Mesendoderm (in vitro differentiated cells): Measurements from ENCODE around the gene PLD3.
"Not testable (repeated sequence)": the region's sequence is repeated elsewhere in the genome, so short reads cannot be mapped to it uniquely, and the experiment has no call there.

Source experiments
- DNase-seq: peaks from one replicate; pipeline ENCODE4 v3.0.0; 2013
- H2AK5ac ChIP-seq: 2 replicates; pipeline ENCODE4 v1.6.1; 2013; ENCODE audit warnings: low read length, inconsistent platforms
- H2BK120ac ChIP-seq: 2 replicates; pipeline ENCODE4 v1.6.1; 2013; ENCODE audit warnings: low read depth, mild to moderate bottlenecking, low read length, moderate library complexity, mixed read lengths
- H2BK15ac ChIP-seq: replicated peaks from 2 replicates; pipeline ENCODE4 v1.6.1; 2013; ENCODE audit warnings: low read depth, mild to moderate bottlenecking, moderate library complexity
- H2BK5ac ChIP-seq: 2 replicates; pipeline ENCODE4 v1.6.1; 2013; ENCODE audit warnings: low read length, inconsistent platforms
- H3K18ac ChIP-seq: 2 replicates; pipeline ENCODE4 v1.6.1; 2013; ENCODE audit warnings: mild to moderate bottlenecking, low read length, mixed read lengths
- H3K23ac ChIP-seq: one replicate; pipeline ENCODE4 v1.6.1; 2013; ENCODE audit warnings: low read length
- H3K27ac ChIP-seq: 2 replicates; pipeline ENCODE4 v1.5.1; 2013; ENCODE audit warnings: low read depth, mild to moderate bottlenecking, inconsistent platforms, low read length, moderate library complexity
- H3K27me3 ChIP-seq: 2 replicates; pipeline ENCODE4 v1.6.1; 2013; ENCODE audit warnings: low read length, control low read depth, mild to moderate bottlenecking, inconsistent platforms; ENCODE audit not compliant: insufficient read depth, poor library complexity
- H3K36me3 ChIP-seq: 2 replicates; pipeline ENCODE4 v1.6.1; 2013; ENCODE audit warnings: low read length, inconsistent platforms; ENCODE audit not compliant: control insufficient read depth, insufficient read depth
- H3K4ac ChIP-seq: one replicate; pipeline ENCODE4 v1.6.1; 2013; ENCODE audit warnings: low read depth, mild to moderate bottlenecking, low read length, moderate library complexity
- H3K4me1 ChIP-seq: 2 replicates; pipeline ENCODE4 v1.6.1; 2013; ENCODE audit warnings: low read depth, low read length, inconsistent platforms; ENCODE audit not compliant: control insufficient read depth
- H3K4me2 ChIP-seq: 2 replicates; pipeline ENCODE4 v1.6.1; 2013; ENCODE audit warnings: low read length
- H3K4me3 ChIP-seq: 2 replicates; pipeline ENCODE4 v1.5.1; 2013; ENCODE audit warnings: mild to moderate bottlenecking, low read length
- H3K56ac ChIP-seq: one replicate; pipeline ENCODE4 v1.6.1; 2013; ENCODE audit warnings: low read length
- H3K79me1 ChIP-seq: 2 replicates; pipeline ENCODE4 v1.6.1; 2013; ENCODE audit warnings: low read length, inconsistent platforms
- H3K79me2 ChIP-seq: 2 replicates; pipeline ENCODE4 v1.6.1; 2013; ENCODE audit warnings: mild to moderate bottlenecking, low read length; ENCODE audit not compliant: control insufficient read depth, insufficient read depth
- H3K9ac ChIP-seq: 2 replicates; pipeline ENCODE4 v1.6.1; 2013; ENCODE audit warnings: low read length, inconsistent platforms
- H4K5ac ChIP-seq: one replicate; pipeline ENCODE4 v1.6.1; 2013; ENCODE audit warnings: low read length
- H4K8ac ChIP-seq: one replicate; pipeline ENCODE4 v1.6.1; 2013; ENCODE audit warnings: low read depth, mild to moderate bottlenecking, control low read depth, low read length, moderate library complexity
- WGBS: extraction: QIAGEN DNeasy Blood & Tissue Kit; methylation state at CpG from one replicate; pipeline ENCODE4 v1.1.7; 2013; ENCODE audit warnings: low lambda C conversion rate, missing lambda C conversion rate; ENCODE audit not compliant: insufficient coverage; ENCODE audit errors: extremely low coverage; 5-methylcytosine and 5-hydroxymethylcytosine counted together

The PLD3 gene

GRCh38 chr19:40322951-40323615, 25.4 kb upstream of the PLD3 start:
- Histone ChIP-seq H3K27ac (no peak overlapping the region), H3K4me3 (no peak overlapping the region), H2BK15ac (no peak overlapping the region), H3K27me3 (no peaks in the 10 kb centered on the region), H2BK5ac (no peak overlapping the region), H3K18ac (no peak overlapping the region), H2BK120ac (no peak overlapping the region), H3K23ac (no peak overlapping the region), H3K36me3 (peaks cover 8% of the 10 kb centered on the region), H3K79me2 (no peaks in the 10 kb centered on the region), H3K4me1 (no peaks in the 10 kb centered on the region), H2AK5ac (no peak overlapping the region), H3K79me1 (no peaks in the 10 kb centered on the region), H4K8ac (no peak overlapping the region), H3K9ac (no peak overlapping the region), H3K56ac (no peak overlapping the region), H4K5ac (no peak overlapping the region), H3K4me2 (no peak overlapping the region), H3K4ac (no peak overlapping the region)
- DNase-seq: peak; percentile 11
- WGBS: no CpG with 5 or more reads among the region's 15 CpGs

GRCh38 chr19:40323705-40324104, 24.8 kb upstream of the PLD3 start:
- H3K23ac ChIP-seq: no peak overlapping the region
- H4K5ac ChIP-seq: no peak overlapping the region
- H3K27ac ChIP-seq: no peak overlapping the region
- no peaks in the 10 kb centered on the region for H3K79me1 ChIP-seq
- H2BK5ac ChIP-seq: no peak overlapping the region
- H3K36me3 ChIP-seq: peaks cover 12% of the 10 kb centered on the region
- no peak overlapping the region for H3K18ac ChIP-seq
- no peak overlapping the region for H3K4ac ChIP-seq
- H2AK5ac ChIP-seq: no peak overlapping the region
- no peaks in the 10 kb centered on the region for H3K27me3 ChIP-seq
- H4K8ac ChIP-seq: no peak overlapping the region
- WGBS: no CpG with 5 or more reads among the region's 13 CpGs
- no peaks in the 10 kb centered on the region for H3K79me2 ChIP-seq
- no peak overlapping the region for H3K4me3 ChIP-seq
- DNase-seq: no peak
- no peak overlapping the region for H3K56ac ChIP-seq
- H3K4me2 ChIP-seq: no peak overlapping the region
- H2BK120ac ChIP-seq: no peak overlapping the region
- no peak overlapping the region for H2BK15ac ChIP-seq
- no peak overlapping the region for H3K9ac ChIP-seq
- no peaks in the 10 kb centered on the region for H3K4me1 ChIP-seq

DNA sequence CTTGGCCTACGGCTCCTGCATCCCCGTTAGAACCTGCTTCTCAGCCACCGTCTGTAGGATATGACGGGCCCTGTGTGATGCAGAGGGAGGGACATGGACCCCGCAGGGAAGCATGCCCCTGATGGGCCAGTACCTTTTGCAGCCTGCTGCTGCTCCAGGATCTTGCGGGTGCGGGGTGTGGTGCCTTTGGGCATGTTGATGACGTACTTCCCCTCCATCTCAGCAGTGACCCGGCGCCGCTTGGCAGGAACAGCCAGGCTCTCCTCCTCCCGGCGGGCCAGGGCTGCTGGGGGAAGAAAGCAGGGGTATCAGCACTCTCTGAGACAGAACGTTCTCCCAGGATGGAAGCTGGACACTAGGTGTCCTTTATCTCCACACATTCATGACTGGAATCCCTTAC, 22.3 kb upstream of the PLD3 start:
- no peak overlapping the region for H3K9ac ChIP-seq

DNA sequence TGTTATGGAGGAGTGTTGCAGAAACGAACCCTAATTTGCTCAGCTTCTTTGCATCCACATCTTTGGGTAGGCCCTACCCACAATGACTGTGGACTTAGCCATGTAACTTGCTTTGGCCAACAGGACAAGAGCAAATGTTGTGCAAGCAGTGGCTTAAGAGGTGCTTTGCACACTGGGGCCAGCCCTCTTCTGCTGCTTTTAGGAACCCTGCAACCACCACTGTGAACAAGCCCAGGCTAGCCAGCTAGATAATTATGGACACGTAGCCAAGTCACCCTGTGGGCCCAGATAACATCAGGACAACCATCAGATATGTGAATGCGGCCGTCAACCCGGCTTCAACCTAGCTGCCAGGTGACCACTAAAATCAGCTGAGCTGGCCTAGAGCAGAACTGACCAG, 17.4 kb upstream of the PLD3 start:
- H3K56ac ChIP-seq: no peak overlapping the region
- no peak overlapping the region for H2BK120ac ChIP-seq
- no peak overlapping the region for H2BK5ac ChIP-seq
- H3K18ac ChIP-seq: no peak overlapping the region
- H3K4me3 ChIP-seq: no peak overlapping the region
- H3K4me1 ChIP-seq: no peaks in the 10 kb centered on the region
- no peak overlapping the region for H2AK5ac ChIP-seq
- no peaks in the 10 kb centered on the region for H3K27me3 ChIP-seq
- H3K79me1 ChIP-seq: no peaks in the 10 kb centered on the region
- H4K8ac ChIP-seq: no peak overlapping the region
- no peak overlapping the region for H3K4me2 ChIP-seq
- no peak overlapping the region for H2BK15ac ChIP-seq
- no peak for DNase-seq
- no peak overlapping the region for H3K4ac ChIP-seq
- H4K5ac ChIP-seq: no peak overlapping the region
- H3K23ac ChIP-seq: no peak overlapping the region
- H3K79me2 ChIP-seq: no peaks in the 10 kb centered on the region
- no peak overlapping the region for H3K27ac ChIP-seq
- WGBS: no CpG with 5 or more reads among the region's 5 CpGs
- H3K36me3 ChIP-seq: peaks cover 7% of the 10 kb centered on the region
- H3K9ac ChIP-seq: no peak overlapping the region

More for the DNA sequence above, 22.3 kb upstream of the PLD3 start:
- Histone ChIP-seq H2BK120ac (no peak overlapping the region), H3K56ac (no peak overlapping the region), H3K4me3 (no peak overlapping the region), H3K23ac (no peak overlapping the region), H3K27ac (no peak overlapping the region), H3K4me1 (no peaks in the 10 kb centered on the region), H3K79me2 (no peaks in the 10 kb centered on the region), H3K4me2 (no peak overlapping the region), H2BK15ac (no peak overlapping the region), H4K5ac (no peak overlapping the region), H4K8ac (no peak overlapping the region), H2AK5ac (no peak overlapping the region), H3K27me3 (no peaks in the 10 kb centered on the region), H3K18ac (no peak overlapping the region), H3K36me3 (peaks cover 13% of the 10 kb centered on the region), H3K4ac (no peak overlapping the region), H2BK5ac (no peak overlapping the region), H3K79me1 (no peaks in the 10 kb centered on the region)
- WGBS: no CpG with 5 or more reads among the region's 14 CpGs
- DNase-seq: no peak

DNA sequence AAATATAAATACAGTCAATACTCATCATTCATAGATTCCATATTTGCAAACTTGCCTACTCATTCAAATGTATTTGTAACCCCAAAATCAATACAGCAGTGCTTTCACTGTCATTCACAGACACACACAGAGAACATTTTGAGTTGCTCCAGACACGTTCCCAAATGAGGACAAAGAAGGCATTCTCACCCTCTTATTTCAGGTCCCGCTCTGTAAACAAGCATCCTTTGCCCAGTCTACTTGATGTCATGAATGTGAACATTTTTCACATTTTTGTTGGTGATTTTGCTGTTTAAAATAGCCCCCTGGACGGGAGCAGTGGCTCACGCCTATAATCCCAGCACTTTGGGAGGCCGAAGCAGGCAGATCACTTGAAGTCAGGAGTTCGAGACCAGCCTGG, 15.8 kb upstream of the PLD3 start:
- Histone ChIP-seq H3K4me1 (no peaks in the 10 kb centered on the region), H2BK120ac (no peak overlapping the region), H4K8ac (no peak overlapping the region), H3K27ac (no peak overlapping the region), H3K79me1 (no peaks in the 10 kb centered on the region), H2AK5ac (no peak overlapping the region), H2BK5ac (no peak overlapping the region), H3K36me3 (peaks cover 7% of the 10 kb centered on the region), H3K79me2 (no peaks in the 10 kb centered on the region), H3K23ac (no peak overlapping the region), H3K4me3 (no peak overlapping the region), H3K9ac (no peak overlapping the region), H4K5ac (no peak overlapping the region), H3K27me3 (no peaks in the 10 kb centered on the region), H3K56ac (no peak overlapping the region), H2BK15ac (no peak overlapping the region), H3K4ac (no peak overlapping the region), H3K18ac (no peak overlapping the region), H3K4me2 (no peak overlapping the region)
- DNase-seq: no peak
- no CpG with 5 or more reads among the region's 6 CpGs for WGBS

GRCh38 chr19:40333083-40333482, 15.4 kb upstream of the PLD3 start:
- not testable (repeated sequence) for H3K27me3 ChIP-seq, H2BK120ac ChIP-seq, H2BK5ac ChIP-seq, H4K8ac ChIP-seq, H3K27ac ChIP-seq, H3K4me2 ChIP-seq, H3K79me2 ChIP-seq, DNase-seq, H3K36me3 ChIP-seq, H2BK15ac ChIP-seq, H3K18ac ChIP-seq, H4K5ac ChIP-seq, H3K9ac ChIP-seq, H3K56ac ChIP-seq, H2AK5ac ChIP-seq, H3K79me1 ChIP-seq, H3K23ac ChIP-seq, H3K4me3 ChIP-seq, H3K4me1 ChIP-seq, H3K4ac ChIP-seq
- no CpG with 5 or more reads among the region's 6 CpGs for WGBS
